ENCODE results near the gene CYP27C1. TPM values are rescaled to one million over a fixed set of nuclear protein-coding genes. Genes with fewer than 3 reads are reported as not detected.

Gene CYP27C1
- polyA plus RNA-seq, 1 experiment = 0.28 TPM

DNA sequence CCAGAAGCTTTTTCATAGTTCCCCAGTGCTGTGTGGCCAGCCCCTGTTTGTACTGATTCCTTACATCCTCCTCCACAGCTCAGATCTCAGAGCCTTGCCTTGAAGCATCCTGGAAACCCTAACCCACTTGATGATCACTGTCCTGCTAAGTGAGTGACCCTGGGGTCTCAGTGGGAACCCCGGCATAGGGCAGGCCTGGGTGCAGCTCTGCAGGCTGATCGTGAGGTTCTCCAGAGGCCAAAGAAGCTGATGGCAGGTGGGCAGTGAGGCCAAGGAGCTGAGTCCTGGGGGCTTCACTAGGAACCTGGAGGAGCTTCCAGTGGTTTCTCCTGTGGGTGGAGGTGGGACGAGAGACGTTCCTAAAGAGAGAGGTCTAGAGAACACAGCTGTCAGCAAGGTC, 65.7 kb downstream of the CYP27C1 start:
- POLR2A ChIA-PET = no interaction called here
- DNase-seq (ENCODE audit: low read depth) = no peak
- CTCF ChIA-PET = interaction anchor here (0.6 to 1.9 kb wide), 4 partner anchors 19 to 88 kb away, joined by 3 to 7 read pairs (median 3); no protein-coding TSS in a partner anchor
- Histone ChIP-seq H3K36me3 (ENCODE audit: control insufficient read depth, insufficient read depth, low read length) (no peaks in the 10 kb centered on the region), H3K4me3 (ENCODE audit: low read depth, low read length) (no peak overlapping the region), H3K27me3 (ENCODE audit: control insufficient read depth, insufficient read depth, low read length) (no peaks in the 10 kb centered on the region)
- no peak for TF ChIP-seq CTCF (IDR thresholded peaks at IDR 0.05; ENCODE audit: insufficient read depth, low read depth, low read length)

GRCh38 chr2:127153691-127154158, 66.4 kb downstream of the CYP27C1 start:
- TF ChIP-seq CTCF (IDR thresholded peaks at IDR 0.05; ENCODE audit: insufficient read depth, low read depth, low read length) = 0 out of 2 replicates have a peak, but pooled peaks have one; percentile 9
- no peak overlapping the region for H3K4me3 ChIP-seq (ENCODE audit: low read depth, low read length)
- H3K27me3 ChIP-seq (ENCODE audit: control insufficient read depth, insufficient read depth, low read length) = no peaks in the 10 kb centered on the region
- ChIA-PET POLR2A (no interaction called here), CTCF (interaction anchor here (0.6 to 1.9 kb wide), 5 partner anchors 14 to 87 kb away, joined by 3 to 7 read pairs (median 3); no protein-coding TSS in a partner anchor)
- DNase-seq (ENCODE audit: low read depth) = peak; percentile 45
- no peaks in the 10 kb centered on the region for H3K36me3 ChIP-seq (ENCODE audit: control insufficient read depth, insufficient read depth, low read length)

DNA sequence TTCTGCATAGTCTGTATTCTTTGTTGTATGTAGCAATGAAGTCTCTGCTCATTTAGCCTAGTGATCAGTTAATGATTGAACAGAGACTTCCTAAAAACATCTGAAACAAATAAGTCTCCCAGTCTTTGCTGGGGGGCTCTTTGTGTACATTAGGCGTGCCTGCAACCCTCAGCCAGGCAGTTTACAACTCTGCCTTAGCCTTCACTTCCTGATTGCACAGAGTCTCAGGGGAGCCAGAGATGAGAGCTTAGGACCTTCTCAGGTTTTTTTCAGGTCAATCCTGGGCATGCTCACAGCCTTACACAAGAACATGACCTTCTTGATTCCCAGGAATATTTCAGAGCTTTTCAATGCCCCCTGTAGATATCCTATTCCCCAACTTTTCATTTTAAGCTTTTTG, 69.1 kb downstream of the CYP27C1 start:
- Histone ChIP-seq H3K36me3 (ENCODE audit: control insufficient read depth, insufficient read depth, low read length) (no peaks in the 10 kb centered on the region), H3K4me3 (ENCODE audit: low read depth, low read length) (no peak overlapping the region), H3K27me3 (ENCODE audit: control insufficient read depth, insufficient read depth, low read length) (no peaks in the 10 kb centered on the region)
- ChIA-PET POLR2A (no interaction called here), CTCF (no interaction called here)
- TF ChIP-seq CTCF (IDR thresholded peaks at IDR 0.05; ENCODE audit: insufficient read depth, low read depth, low read length) = no peak
- no peak for DNase-seq (ENCODE audit: low read depth)

DNA sequence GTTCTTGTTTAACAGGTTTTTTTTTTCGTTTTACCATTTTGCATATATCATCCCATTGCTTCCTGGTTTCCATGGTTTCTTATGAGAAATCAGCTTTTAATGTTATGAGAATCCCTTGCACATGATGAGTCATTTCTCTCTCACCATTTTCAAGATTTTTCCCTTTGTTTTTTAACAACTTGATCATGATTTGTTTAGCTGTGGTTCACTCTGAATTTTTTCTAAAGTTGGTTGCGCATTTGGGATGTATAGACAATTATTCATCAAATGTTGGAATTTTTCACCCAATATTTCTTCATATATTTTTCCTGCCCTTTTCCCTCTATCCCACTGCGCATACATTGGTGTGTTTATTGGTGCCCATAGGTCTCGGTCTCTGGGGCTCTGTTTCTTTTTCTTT, 70.7 kb downstream of the CYP27C1 start:
- Histone ChIP-seq H3K27me3 (ENCODE audit: control insufficient read depth, insufficient read depth, low read length) (no peaks in the 10 kb centered on the region), H3K36me3 (ENCODE audit: control insufficient read depth, insufficient read depth, low read length) (no peaks in the 10 kb centered on the region), H3K4me3 (ENCODE audit: low read depth, low read length) (no peak overlapping the region)
- TF ChIP-seq CTCF (IDR thresholded peaks at IDR 0.05; ENCODE audit: insufficient read depth, low read depth, low read length) = no peak
- CTCF ChIA-PET = no interaction called here
- POLR2A ChIA-PET = no interaction called here
- DNase-seq (ENCODE audit: low read depth) = peak; percentile 95

DNA sequence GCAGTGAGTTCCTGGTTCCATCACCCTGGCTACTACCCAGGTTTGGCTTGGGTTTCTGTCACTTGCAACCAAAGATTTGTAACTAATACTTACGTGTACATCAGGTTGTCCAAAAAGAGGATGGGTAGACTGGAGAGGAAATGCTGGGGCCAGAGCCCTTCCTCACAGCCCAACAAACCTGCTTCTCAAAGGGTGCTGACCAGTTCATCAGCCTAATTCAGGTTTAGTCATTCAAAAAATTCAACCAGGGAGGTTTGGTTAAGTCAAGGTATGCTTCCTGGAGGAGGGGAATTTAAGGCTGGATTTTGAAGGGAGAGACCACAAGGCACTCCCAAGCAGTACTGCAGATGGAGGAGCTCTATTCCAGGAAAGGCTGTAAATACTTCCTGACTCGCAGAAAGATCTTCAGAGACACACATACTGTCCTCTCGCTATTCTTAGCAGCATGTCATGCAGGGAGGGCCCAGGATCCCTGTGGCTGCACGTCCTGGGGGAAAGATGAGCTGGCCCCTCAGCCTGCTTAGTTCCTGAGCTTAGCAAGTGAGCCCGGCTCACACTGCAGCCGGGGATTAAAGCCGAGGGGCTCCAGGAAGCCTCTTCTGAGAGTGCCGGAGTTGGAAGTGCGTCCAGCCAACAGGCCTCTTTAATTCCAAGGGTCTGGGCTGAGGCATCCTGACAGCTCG, 73.1 kb downstream of the CYP27C1 start:
- ChIA-PET POLR2A (interaction anchor here (0.6 kb wide), 1 partner anchor 41 kb away, joined by 4 read pairs; no protein-coding TSS in a partner anchor), CTCF (interaction anchor here (1.1 to 3.5 kb wide), 2 partner anchors 9 to 29 kb away, joined by 3 to 12 read pairs; no protein-coding TSS in a partner anchor)
- no peak for TF ChIP-seq CTCF (IDR thresholded peaks at IDR 0.05; ENCODE audit: insufficient read depth, low read depth, low read length)
- no peaks in the 10 kb centered on the region for H3K27me3 ChIP-seq (ENCODE audit: control insufficient read depth, insufficient read depth, low read length)
- H3K4me3 ChIP-seq (ENCODE audit: low read depth, low read length) = no peak overlapping the region
- no peaks in the 10 kb centered on the region for H3K36me3 ChIP-seq (ENCODE audit: control insufficient read depth, insufficient read depth, low read length)
- DNase-seq (ENCODE audit: low read depth) = no peak

Data from BJ (cell line).